Upper lobe of left lung (tissue), 6 donors: ENCODE results near the gene COA8. TPM values are rescaled to one million over a fixed set of nuclear protein-coding genes. Genes with fewer than 3 reads are reported as not detected.
A peak's percentile ranks its signal among the peaks of the same experiment; 100 is the strongest.

ENCODE experiments used
- ATAC-seq, 2 donors: fragments of 200-7000 bp; cut with Tn5 transposase; one replicate each; pipeline ENCODE4 v1.9.1; 2022; ENCODE audit warnings: mild to moderate bottlenecking in 2 of 2, moderate library complexity in 2 of 2; ENCODE audit not compliant: low FRiP score in 2 of 2
- DNase-seq, 2 donors: peaks; one replicate each; pipeline ENCODE4 v3.0.0-alpha.2; 2019 to 2020
- H3K27ac ChIP-seq, 4 donors: fragments of 200-600 bp; sonication (generic); one replicate each; pipeline ENCODE4 v1.5.1; 2016 to 2019
- H3K27me3 ChIP-seq, 4 donors: fragments of 200-600 bp; sonication (generic); one replicate each; pipeline ENCODE4 v1.5.1; 2017 to 2019
- H3K36me3 ChIP-seq, 4 donors: fragments of 200-600 bp; sonication (generic); one replicate each; pipeline ENCODE4 v1.5.1; 2016 to 2019
- H3K4me1 ChIP-seq, 4 donors: fragments of 200-600 bp; sonication (generic); one replicate each; pipeline ENCODE4 v1.5.1; 2018 to 2019
- H3K4me3 ChIP-seq, 4 donors: fragments of 200-600 bp; sonication (generic); one replicate each; pipeline ENCODE4 v1.5.1; 2017 to 2019; ENCODE audit warnings: mild to moderate bottlenecking in 2 of 4, moderate library complexity in 1 of 4
- H3K9me3 ChIP-seq, 4 donors: fragments of 200-600 bp; sonication (generic); one replicate each; pipeline ENCODE4 v1.5.1; 2018 to 2019
- EP300 ChIP-seq, 4 donors: sonication (generic); formaldehyde crosslinking; IDR thresholded peaks; one replicate each; pipeline ENCODE4 v1.5.1; 2017; ENCODE audit warnings: antibody characterized with exemption in 4 of 4, control low read depth in 2 of 4
- POLR2A ChIP-seq, 4 donors: fragments of 450-650 bp; IDR thresholded peaks; one replicate each; pipeline ENCODE4 v1.5.1; 2016 to 2017; ENCODE audit warnings: antibody characterized with exemption in 4 of 4, mild to moderate bottlenecking in 2 of 4
- POLR2AphosphoS5 ChIP-seq, 2 donors: sonication (generic); formaldehyde crosslinking; IDR thresholded peaks; one replicate each; pipeline ENCODE4 v1.5.1; 2017; ENCODE audit warnings: antibody characterized with exemption in 2 of 2
- WGBS, 2 donors: methylation state at CpG; one replicate each; pipeline ENCODE4 v1.1.5; 2017 to 2018; 5-methylcytosine and 5-hydroxymethylcytosine counted together
- total RNA-seq, 6 donors: library from RNA; depleted of rRNA in 4 of 6; stranded (reverse); fragments of >200 nt in 4 of 6; gene quantifications; one replicate each; pipeline versions ENCODE4 v1.1.0 to v1.2.1, GENCODE V29; 2016 to 2021
- TF ChIP-seq, protein P1 (sequence below), 6 experiments: fragments of 450-650 bp in 4 of 6; fragments of 200-600 bp in 2 of 6; sonication (generic) in 2 of 6; IDR thresholded peaks; one replicate each; pipeline ENCODE4 v1.5.1; 2016 to 2019; ENCODE audit warnings: antibody characterized with exemption in 6 of 6
- donor health status: DM: no; HTN: no; CAD: no; lungs with moderate emphysema.
- donor health status: DM: no; HTN: yes; CAD: no; lungs with severe emphysema.

COA8 gene
- total RNA-seq, 6 donors from 2014 or later = 12.6 to 38.3 (median 28.6) TPM

DNA sequence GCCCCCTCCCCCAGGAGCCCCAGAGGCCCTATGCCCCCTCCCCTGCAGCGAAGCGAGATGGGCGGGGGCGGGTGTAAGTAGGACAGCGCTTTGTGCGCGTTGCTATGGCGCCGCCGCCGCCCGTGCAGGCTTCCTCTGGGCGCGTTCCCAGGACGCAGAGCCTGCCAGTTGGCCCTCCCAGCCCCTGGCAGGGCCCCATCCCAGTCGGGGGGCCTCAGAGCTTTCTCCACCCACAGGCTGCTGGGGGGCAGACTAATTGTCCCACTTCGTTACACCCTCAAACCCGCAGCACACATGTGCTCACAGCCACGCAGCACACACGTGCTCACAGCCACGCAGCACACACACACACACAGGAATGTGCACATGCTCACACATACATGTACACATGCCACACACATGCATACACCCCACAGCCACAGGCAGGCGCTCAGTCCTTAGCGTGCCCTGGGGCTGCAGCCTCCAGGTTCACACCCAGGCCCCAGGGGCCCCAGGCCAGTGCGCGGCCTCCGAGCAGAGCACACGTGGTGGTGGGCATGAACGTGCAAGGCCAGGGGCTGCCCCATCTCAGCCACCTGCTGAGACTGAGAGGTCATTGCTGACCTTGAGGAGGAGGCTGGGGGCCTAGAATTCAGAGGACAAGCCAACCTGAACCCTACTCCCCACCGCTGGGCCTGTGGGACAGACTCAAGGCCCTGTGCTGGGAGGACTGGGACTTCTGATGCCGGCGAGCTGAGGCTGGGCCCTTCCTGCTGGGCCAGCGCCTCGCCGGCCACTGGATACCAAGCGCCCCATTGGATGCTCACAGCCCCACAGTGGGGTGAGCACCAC is 18.2 kb upstream of the COA8 start:
- ATAC-seq (peak in 1 of 2 donors; percentile 25), DNase-seq (peak in 1 of 2 donors; percentile 89)
- peak overlapping the region in 1 of 4 donors; percentile 27 for H3K27ac ChIP-seq
- H3K4me3 ChIP-seq = no peak overlapping the region
- no peaks in the 10 kb centered on the region for H3K9me3 ChIP-seq
- TF ChIP-seq POLR2AphosphoS5 (IDR thresholded peaks at IDR 0.05) (no peak), EP300 (IDR thresholded peaks at IDR 0.05) (no peak), POLR2A (IDR thresholded peaks at IDR 0.05) (no peak)
- TF ChIP-seq, protein P1, sequence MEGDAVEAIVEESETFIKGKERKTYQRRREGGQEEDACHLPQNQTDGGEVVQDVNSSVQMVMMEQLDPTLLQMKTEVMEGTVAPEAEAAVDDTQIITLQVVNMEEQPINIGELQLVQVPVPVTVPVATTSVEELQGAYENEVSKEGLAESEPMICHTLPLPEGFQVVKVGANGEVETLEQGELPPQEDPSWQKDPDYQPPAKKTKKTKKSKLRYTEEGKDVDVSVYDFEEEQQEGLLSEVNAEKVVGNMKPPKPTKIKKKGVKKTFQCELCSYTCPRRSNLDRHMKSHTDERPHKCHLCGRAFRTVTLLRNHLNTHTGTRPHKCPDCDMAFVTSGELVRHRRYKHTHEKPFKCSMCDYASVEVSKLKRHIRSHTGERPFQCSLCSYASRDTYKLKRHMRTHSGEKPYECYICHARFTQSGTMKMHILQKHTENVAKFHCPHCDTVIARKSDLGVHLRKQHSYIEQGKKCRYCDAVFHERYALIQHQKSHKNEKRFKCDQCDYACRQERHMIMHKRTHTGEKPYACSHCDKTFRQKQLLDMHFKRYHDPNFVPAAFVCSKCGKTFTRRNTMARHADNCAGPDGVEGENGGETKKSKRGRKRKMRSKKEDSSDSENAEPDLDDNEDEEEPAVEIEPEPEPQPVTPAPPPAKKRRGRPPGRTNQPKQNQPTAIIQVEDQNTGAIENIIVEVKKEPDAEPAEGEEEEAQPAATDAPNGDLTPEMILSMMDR (IDR thresholded peaks at IDR 0.05) = no peak
- peaks cover 39 to 61% (median 49%) of the 10 kb centered on the region in 4 donors for H3K4me1 ChIP-seq
- no peaks in the 10 kb centered on the region for H3K36me3 ChIP-seq
- no peaks in the 10 kb centered on the region for H3K27me3 ChIP-seq
- WGBS, 2 donors = 63 to 80% methylated on average over 1 to 25 of the region's 35 CpGs

DNA sequence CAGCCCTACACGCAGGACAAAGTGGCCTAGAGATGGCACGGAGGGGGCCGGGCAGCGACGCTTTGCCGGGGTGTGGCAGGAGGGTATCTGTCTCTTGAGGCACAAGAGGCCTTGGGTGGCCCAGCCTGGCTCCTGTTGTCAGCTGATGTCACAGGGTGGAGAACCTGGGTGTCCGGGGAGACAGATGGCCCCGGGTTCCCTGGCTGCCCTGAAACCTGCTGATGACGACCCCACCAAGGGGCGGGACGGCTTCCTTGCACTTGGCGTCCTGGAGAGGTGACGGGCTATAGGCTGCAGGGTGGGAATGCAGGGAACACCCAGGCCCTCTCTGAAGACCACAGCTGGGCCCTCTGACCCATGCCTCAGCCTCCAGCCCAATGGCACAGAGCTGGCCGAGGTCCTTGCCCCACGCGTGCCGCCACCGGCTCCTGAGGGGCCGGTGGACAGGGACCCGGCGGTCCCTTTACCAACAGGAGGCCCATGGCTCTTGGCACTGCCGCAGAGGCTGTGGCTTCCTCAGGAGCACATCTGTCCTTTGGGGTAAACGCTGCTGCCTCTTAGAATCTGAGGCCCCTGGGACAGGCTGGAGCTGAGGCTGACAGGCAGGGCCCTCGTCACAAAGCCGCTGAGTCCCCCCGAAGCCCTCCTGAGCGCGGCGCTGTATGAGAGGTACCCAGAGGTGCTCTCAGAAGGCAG is 17.4 kb upstream of the COA8 start:
- DNase-seq = peak in 1 of 2 donors; percentile 72

GRCh38 chr14:103545915-103546651 is 16.7 kb upstream of the COA8 start:
- Histone ChIP-seq H3K27me3 (no peaks in the 10 kb centered on the region), H3K27ac (no peak overlapping the region), H3K4me3 (no peak overlapping the region), H3K9me3 (no peaks in the 10 kb centered on the region), H3K4me1 (peaks cover 36 to 58% (median 45%) of the 10 kb centered on the region in 4 donors), H3K36me3 (no peaks in the 10 kb centered on the region)
- ATAC-seq (no peak), DNase-seq (peak in 1 of 2 donors; percentile 76)
- TF ChIP-seq EP300 (IDR thresholded peaks at IDR 0.05) (no peak), POLR2AphosphoS5 (IDR thresholded peaks at IDR 0.05) (no peak), POLR2A (IDR thresholded peaks at IDR 0.05) (no peak)
- TF ChIP-seq, protein P1 (IDR thresholded peaks at IDR 0.05) = no peak
- WGBS, 2 donors = 82 to 83% methylated on average over 15 to 21 of the region's 27 CpGs

More for the DNA sequence above, 17.4 kb upstream of the COA8 start:
- Histone ChIP-seq H3K27ac (no peak overlapping the region), H3K36me3 (no peaks in the 10 kb centered on the region), H3K4me3 (no peak overlapping the region), H3K27me3 (no peaks in the 10 kb centered on the region), H3K4me1 (peaks cover 34 to 58% (median 46%) of the 10 kb centered on the region in 4 donors), H3K9me3 (no peaks in the 10 kb centered on the region)
- WGBS, 2 donors = 90 to 91% methylated on average over 6 to 26 of the region's 29 CpGs
- ATAC-seq = no peak
- TF ChIP-seq, protein P1 (IDR thresholded peaks at IDR 0.05) = no peak
- TF ChIP-seq POLR2A (IDR thresholded peaks at IDR 0.05) (no peak), POLR2AphosphoS5 (IDR thresholded peaks at IDR 0.05) (no peak), EP300 (IDR thresholded peaks at IDR 0.05) (no peak)

DNA sequence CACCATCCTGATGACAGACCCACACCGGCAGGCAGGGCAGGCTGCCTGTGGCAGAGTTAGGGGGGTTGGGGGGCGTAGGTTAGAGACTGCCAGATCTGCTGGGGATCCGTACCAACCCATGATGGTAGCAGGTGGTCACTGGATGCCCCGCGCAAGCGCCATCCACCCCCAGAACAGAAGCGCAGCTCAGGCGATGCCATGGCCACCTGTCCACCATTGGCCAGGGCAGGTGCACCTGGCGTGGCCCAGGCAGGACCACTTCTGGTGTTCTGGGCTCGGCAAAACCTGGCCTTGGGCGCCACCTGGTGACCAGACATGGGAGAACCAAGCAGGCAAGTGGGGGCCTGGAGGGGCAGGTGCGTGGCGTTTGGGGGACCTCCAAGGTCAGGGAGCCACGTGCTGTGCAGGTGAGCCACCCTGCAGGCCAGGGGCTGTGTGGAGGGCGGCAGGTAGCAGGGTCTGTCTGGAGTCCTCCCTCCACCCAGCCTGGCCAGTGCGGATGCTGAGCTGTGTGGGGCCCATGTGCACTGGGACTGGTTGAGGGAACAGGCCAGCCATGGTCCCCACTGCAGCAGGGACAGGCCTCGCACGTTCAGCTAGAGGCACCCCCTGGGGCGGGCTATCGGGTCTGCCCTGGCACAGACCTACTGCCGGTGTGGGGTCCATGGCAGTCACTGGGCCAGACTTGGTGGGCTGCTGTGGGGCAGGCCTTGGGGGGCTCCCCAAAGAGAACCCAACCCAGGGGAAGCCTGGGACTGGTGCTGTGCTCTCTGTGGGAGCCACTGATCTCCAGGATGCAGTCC is 15.9 kb upstream of the COA8 start:
- DNase-seq (peak; percentile 76 to 86), ATAC-seq (peak; percentile 45 to 63)
- H3K27ac ChIP-seq = no peak overlapping the region
- TF ChIP-seq POLR2AphosphoS5 (IDR thresholded peaks at IDR 0.05) (no peak), EP300 (IDR thresholded peaks at IDR 0.05) (no peak), POLR2A (IDR thresholded peaks at IDR 0.05) (peak in 1 of 4 donors; percentile 9)
- TF ChIP-seq, protein P1 (IDR thresholded peaks at IDR 0.05) = peak; percentile 77 to 97 (median 95)
- H3K4me1 ChIP-seq = peaks cover 36 to 55% (median 40%) of the 10 kb centered on the region in 4 donors
- H3K4me3 ChIP-seq = no peak overlapping the region
- H3K9me3 ChIP-seq = no peaks in the 10 kb centered on the region
- no peaks in the 10 kb centered on the region for H3K27me3 ChIP-seq
- no peaks in the 10 kb centered on the region for H3K36me3 ChIP-seq
- 32 to 36% methylated on average over 6 to 14 of the region's 21 CpGs for WGBS, 2 donors
